Caco-2 (cell line): ENCODE results near the gene DDX51. TPM values are rescaled to one million over a fixed set of nuclear protein-coding genes. Genes with fewer than 3 reads are reported as not detected.

Experiments used
- BruUV-seq: library from RNA; stranded (reverse); fragments of 400-500 nt; replicated peaks from 2 replicates; lab custom pipeline; 2021; lab: Mats Ljungman, UMichigan
- CTCF ChIA-PET: fragments of 300-600 bp; sonication (Branson Sonifier 250); formaldehyde crosslinking; loops from one replicate; lab custom pipeline; 2022; ENCODE audit warnings: antibody characterized with exemption; lab: Charles Lee
- POLR2A ChIA-PET: fragments of 300-600 bp; sonication (Branson Sonifier 250); formaldehyde crosslinking; loops from one replicate; lab custom pipeline; 2022; ENCODE audit warnings: antibody characterized with exemption; lab: Charles Lee
- DNase-seq, 2 experiments: peaks; one replicate each; pipeline versions ENCODE4 v3.0.0 to v3.0.0-alpha.2; 2020 to 2022
- H3K27me3 ChIP-seq: replicated peaks from 2 replicates; pipeline ENCODE4 v1.6.0; 2011; ENCODE audit warnings: low read length; ENCODE audit not compliant: control insufficient read depth, insufficient read depth
- H3K36me3 ChIP-seq: 2 replicates; pipeline ENCODE4 v1.5.1; 2011; ENCODE audit warnings: low read length; ENCODE audit not compliant: control insufficient read depth, insufficient read depth
- H3K4me1 ChIP-seq: fragments of 250-450 bp; sonication (Bioruptor Pico); 2 replicates; pipeline ENCODE4 v1.5.1; 2020; ENCODE audit warnings: mild to moderate bottlenecking
- H3K4me3 ChIP-seq: 2 replicates; pipeline ENCODE4 v1.5.1; 2011; ENCODE audit warnings: low read depth, mild to moderate bottlenecking, control low read depth, low read length
- H3K9me3 ChIP-seq: fragments of 250-450 bp; sonication (Bioruptor Pico); 2 replicates; pipeline ENCODE4 v1.5.1; 2020; ENCODE audit warnings: mild to moderate bottlenecking, moderate library complexity
- H3K27ac Mint-ChIP-seq: one replicate; pipeline ENCODE4 v1.8.0; 2022; ENCODE audit warnings: mixed read lengths; ENCODE audit not compliant: unreplicated experiment
- H3K27me3 Mint-ChIP-seq: one replicate; pipeline ENCODE4 v1.8.0; 2022; ENCODE audit warnings: mixed read lengths; ENCODE audit not compliant: insufficient read depth, unreplicated experiment
- H3K36me3 Mint-ChIP-seq: one replicate; pipeline ENCODE4 v1.8.0; 2022; ENCODE audit warnings: mild to moderate bottlenecking, mixed read lengths; ENCODE audit not compliant: insufficient read depth, unreplicated experiment
- H3K4me1 Mint-ChIP-seq: one replicate; pipeline ENCODE4 v1.8.0; 2022; ENCODE audit warnings: low read depth, mixed read lengths; ENCODE audit not compliant: unreplicated experiment
- H3K4me3 Mint-ChIP-seq: one replicate; pipeline ENCODE4 v1.8.0; 2022; ENCODE audit warnings: mild to moderate bottlenecking, moderate library complexity, mixed read lengths; ENCODE audit not compliant: unreplicated experiment
- H3K9me3 Mint-ChIP-seq: one replicate; pipeline ENCODE4 v1.8.0; 2022; ENCODE audit warnings: mixed read lengths; ENCODE audit not compliant: unreplicated experiment
- intact Hi-C: fragments of 100-400 bp; cut with micrococcal nuclease; formaldehyde crosslinking; loops from one replicate; pipeline ENCODE4 v1.10.0; 2022; ENCODE audit not compliant: unreplicated experiment
- total RNA-seq: library from RNA; stranded (reverse); gene quantifications from 2 replicates; pipeline ENCODE4 v1.2.3, GENCODE V29; 2022
- TF ChIP-seq, protein P1 (sequence below), 2 experiments: fragments of 200-600 bp in 1 of 2; IDR thresholded peaks; 1 replicate in 1 of 2; 2 replicates in 1 of 2; pipeline versions ENCODE4 v1.5.1 to v1.8.0; 2011 to 2022; ENCODE audit warnings: antibody characterized with exemption in 1 of 2, control low read depth in 1 of 2, inconsistent platforms in 1 of 2, low read depth in 1 of 2, low read length in 1 of 2, mild to moderate bottlenecking in 1 of 2, moderate library complexity in 1 of 2; ENCODE audit not compliant: insufficient read depth in 1 of 2, severe bottlenecking in 1 of 2, unreplicated experiment in 1 of 2

Gene DDX51
- total RNA-seq, 1 experiment from 2014 or later = 40.4 TPM

DNA sequence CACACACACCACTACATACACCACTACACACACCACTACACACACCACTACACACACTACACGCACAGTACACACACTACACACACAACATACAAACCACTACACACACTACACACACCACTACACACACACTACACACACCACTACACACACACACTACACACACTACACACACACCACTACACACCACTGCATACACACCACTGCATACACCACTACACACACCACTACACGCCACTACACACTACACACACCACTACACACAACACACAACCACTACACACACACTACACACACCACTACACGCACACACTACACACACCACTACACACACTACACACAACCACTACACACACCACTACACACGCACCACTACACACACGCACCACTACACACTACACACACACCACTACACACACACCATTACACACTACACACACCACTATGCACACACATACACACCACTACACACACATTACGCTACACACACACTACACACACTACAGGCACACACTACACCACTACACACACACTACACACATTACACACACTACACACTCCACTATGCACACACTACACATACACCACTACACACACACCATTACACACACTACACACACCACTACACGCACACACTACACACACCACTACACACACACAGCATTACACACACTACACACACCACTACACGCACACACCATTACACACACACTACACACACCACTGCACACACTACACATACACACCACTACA is 12.6 kb upstream of the DDX51 start:
- ChIA-PET CTCF (no interaction called here), POLR2A (no interaction called here)
- no peaks in the 10 kb centered on the region for H3K27me3 ChIP-seq
- H3K4me3 ChIP-seq = no peak overlapping the region
- Mint-ChIP-seq H3K4me1 (no peaks in the 10 kb centered on the region), H3K36me3 (peaks cover 3% of the 10 kb centered on the region), H3K27ac (no peak overlapping the region), H3K27me3 (no peaks in the 10 kb centered on the region), H3K4me3 (no peak overlapping the region), H3K9me3 (no peaks in the 10 kb centered on the region)
- H3K4me1 ChIP-seq = no peaks in the 10 kb centered on the region
- TF ChIP-seq, protein P1, sequence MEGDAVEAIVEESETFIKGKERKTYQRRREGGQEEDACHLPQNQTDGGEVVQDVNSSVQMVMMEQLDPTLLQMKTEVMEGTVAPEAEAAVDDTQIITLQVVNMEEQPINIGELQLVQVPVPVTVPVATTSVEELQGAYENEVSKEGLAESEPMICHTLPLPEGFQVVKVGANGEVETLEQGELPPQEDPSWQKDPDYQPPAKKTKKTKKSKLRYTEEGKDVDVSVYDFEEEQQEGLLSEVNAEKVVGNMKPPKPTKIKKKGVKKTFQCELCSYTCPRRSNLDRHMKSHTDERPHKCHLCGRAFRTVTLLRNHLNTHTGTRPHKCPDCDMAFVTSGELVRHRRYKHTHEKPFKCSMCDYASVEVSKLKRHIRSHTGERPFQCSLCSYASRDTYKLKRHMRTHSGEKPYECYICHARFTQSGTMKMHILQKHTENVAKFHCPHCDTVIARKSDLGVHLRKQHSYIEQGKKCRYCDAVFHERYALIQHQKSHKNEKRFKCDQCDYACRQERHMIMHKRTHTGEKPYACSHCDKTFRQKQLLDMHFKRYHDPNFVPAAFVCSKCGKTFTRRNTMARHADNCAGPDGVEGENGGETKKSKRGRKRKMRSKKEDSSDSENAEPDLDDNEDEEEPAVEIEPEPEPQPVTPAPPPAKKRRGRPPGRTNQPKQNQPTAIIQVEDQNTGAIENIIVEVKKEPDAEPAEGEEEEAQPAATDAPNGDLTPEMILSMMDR (IDR thresholded peaks at IDR 0.05; ENCODE audit: insufficient read depth in 1 of 2, low read depth in 1 of 2, low read length in 1 of 2, severe bottlenecking in 1 of 2, unreplicated experiment in 1 of 2) = no peak
- DNase-seq = no peak
- peaks cover 5% of the 10 kb centered on the region for H3K36me3 ChIP-seq
- intact Hi-C loops = no loop called here
- no peaks in the 10 kb centered on the region for H3K9me3 ChIP-seq
- no TSS peak for BruUV-seq

DNA sequence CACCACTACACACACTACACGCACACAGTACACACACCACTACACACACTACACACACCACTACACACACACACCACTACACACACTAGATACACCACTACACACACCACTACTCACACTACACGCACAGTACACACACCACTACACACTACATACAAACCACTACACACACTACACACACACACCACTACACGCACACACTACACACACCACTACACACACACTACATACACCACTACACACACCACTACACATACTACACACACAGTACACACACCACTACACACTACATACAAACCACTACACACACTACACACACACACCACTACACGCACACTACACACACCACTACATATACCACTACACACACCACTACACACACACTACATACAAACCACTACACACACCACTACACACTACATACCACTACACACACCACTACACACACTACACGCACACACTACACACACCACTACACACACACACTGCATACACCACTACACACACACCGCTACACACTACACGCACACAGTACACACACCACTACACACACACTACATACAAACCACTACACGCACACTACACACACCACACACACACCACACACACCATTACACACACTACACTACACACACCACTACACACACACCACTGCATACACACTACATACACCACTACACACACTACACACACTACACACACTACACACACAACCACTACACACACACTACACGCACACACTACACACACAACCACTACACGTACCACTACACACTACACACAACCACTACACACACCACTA is 11.9 kb upstream of the DDX51 start:
- no TSS peak for BruUV-seq
- peaks cover 10% of the 10 kb centered on the region for H3K36me3 Mint-ChIP-seq
- no peak overlapping the region for H3K27ac Mint-ChIP-seq
- POLR2A ChIA-PET = no interaction called here
- no peaks in the 10 kb centered on the region for H3K9me3 ChIP-seq
- H3K9me3 Mint-ChIP-seq = no peaks in the 10 kb centered on the region
- no peak for DNase-seq
- no peaks in the 10 kb centered on the region for H3K4me1 Mint-ChIP-seq
- peaks cover 5% of the 10 kb centered on the region for H3K36me3 ChIP-seq
- H3K4me3 ChIP-seq = no peak overlapping the region
- H3K4me1 ChIP-seq = no peaks in the 10 kb centered on the region
- intact Hi-C loops = loop anchor here (2.0 kb wide), 1 partner anchor 259 kb away; no protein-coding TSS in a partner anchor
- no peak overlapping the region for H3K4me3 Mint-ChIP-seq
- CTCF ChIA-PET = no interaction called here
- TF ChIP-seq, protein P1 (IDR thresholded peaks at IDR 0.05; ENCODE audit: insufficient read depth in 1 of 2, low read depth in 1 of 2, low read length in 1 of 2, severe bottlenecking in 1 of 2, unreplicated experiment in 1 of 2) = no peak
- H3K27me3 ChIP-seq = no peaks in the 10 kb centered on the region
- no peaks in the 10 kb centered on the region for H3K27me3 Mint-ChIP-seq

DNA sequence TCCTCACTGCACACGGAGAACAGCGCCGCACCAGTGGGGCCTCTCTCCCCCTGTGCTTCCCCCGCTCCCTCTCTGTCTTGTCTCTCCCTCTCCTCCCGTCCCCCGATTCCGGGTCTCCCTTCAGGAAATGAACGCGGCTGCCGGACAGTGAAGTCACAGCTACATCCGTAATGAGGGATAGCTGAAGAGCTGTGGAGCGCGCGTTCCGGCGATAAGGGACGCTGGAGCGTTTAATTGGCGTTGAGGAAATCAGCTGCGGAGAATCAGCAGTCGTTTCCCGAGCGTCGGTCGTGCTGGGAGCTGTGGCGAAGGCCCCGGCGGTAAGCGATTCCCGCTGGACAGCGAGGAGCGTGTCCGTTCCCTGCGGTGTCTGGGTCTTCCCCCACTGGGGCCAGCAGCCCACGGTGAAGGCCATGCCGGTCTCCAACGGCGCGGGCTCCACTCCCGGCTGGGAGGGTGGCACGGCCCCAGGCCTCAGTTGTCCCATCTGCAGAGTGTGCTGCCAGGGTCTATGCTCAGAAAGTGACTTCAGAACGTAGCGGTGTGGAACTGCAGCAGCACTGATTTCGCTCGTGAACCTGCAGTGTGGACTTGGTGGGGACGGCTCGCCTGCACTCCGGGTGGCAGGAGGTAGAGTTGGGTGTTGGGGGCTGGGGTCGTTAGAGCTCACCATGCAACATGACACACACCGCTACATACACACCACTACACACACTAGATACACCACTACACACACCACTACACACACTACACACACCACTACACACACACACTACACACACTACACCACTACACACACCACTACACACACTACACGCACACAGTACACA is 11.0 kb upstream of the DDX51 start:
- Mint-ChIP-seq H3K27me3 (no peaks in the 10 kb centered on the region), H3K4me1 (no peaks in the 10 kb centered on the region), H3K4me3 (no peak overlapping the region), H3K27ac (no peak overlapping the region), H3K9me3 (no peaks in the 10 kb centered on the region), H3K36me3 (peaks cover 12% of the 10 kb centered on the region)
- BruUV-seq = no TSS peak
- peaks cover 5% of the 10 kb centered on the region for H3K36me3 ChIP-seq
- no peaks in the 10 kb centered on the region for H3K27me3 ChIP-seq
- no peaks in the 10 kb centered on the region for H3K4me1 ChIP-seq
- POLR2A ChIA-PET = no interaction called here
- H3K9me3 ChIP-seq = no peaks in the 10 kb centered on the region
- CTCF ChIA-PET = no interaction called here
- no peak for DNase-seq
- TF ChIP-seq, protein P1 (IDR thresholded peaks at IDR 0.05; ENCODE audit: insufficient read depth in 1 of 2, low read depth in 1 of 2, low read length in 1 of 2, severe bottlenecking in 1 of 2, unreplicated experiment in 1 of 2) = no peak
- intact Hi-C loops = loop anchor here (1.0 to 2.0 kb wide), 2 partner anchors 64 to 260 kb away; no protein-coding TSS in a partner anchor
- H3K4me3 ChIP-seq = no peak overlapping the region
